Breast epithelium (tissue), 3 donors: ENCODE data around the gene RBFOX1.

Source experiments
- CTCF ChIP-seq, 3 donors: fragments of 450-650 bp; IDR thresholded peaks; one replicate each; pipeline ENCODE4 v1.5.1; 2016 to 2017; ENCODE audit warnings: antibody characterized with exemption in 3 of 3, mild to moderate bottlenecking in 3 of 3, moderate library complexity in 3 of 3
- POLR2A ChIP-seq: fragments of 450-650 bp; IDR thresholded peaks from one replicate; pipeline ENCODE4 v1.6.1; 2016; ENCODE audit warnings: antibody characterized with exemption, mild to moderate bottlenecking, moderate library complexity
- POLR2AphosphoS5 ChIP-seq, 3 donors: sonication (generic); formaldehyde crosslinking; IDR thresholded peaks; one replicate each; pipeline ENCODE4 v1.6.1; 2017; ENCODE audit warnings: antibody characterized with exemption in 3 of 3

GRCh38 chr16:7555459-7555858 is 222.8 kb downstream of the RBFOX1 start:
- no peak for TF ChIP-seq CTCF (IDR thresholded peaks at IDR 0.05)
- TF ChIP-seq POLR2A, result no peak
- TF ChIP-seq POLR2AphosphoS5 (IDR thresholded peaks at IDR 0.05), result no peak
